K562 (cell line): ENCODE data around the gene SMC6. TPM values are rescaled to one million over a fixed set of nuclear protein-coding genes. Genes with fewer than 3 reads are reported as not detected.

Experiments used
- CBX8 ChIP-seq: fragments of 200-600 bp; sonication (generic); IDR thresholded peaks from 2 replicates; pipeline ENCODE4 v1.6.1; 2012; ENCODE audit warnings: borderline replicate concordance, mixed run types, low read depth, mild to moderate bottlenecking, moderate library complexity, mixed read lengths, low read length, control low read depth, inconsistent platforms; ENCODE audit not compliant: poor library complexity, severe bottlenecking; ENCODE audit errors: extremely low read depth
- HDAC2 ChIP-seq: fragments of 450-650 bp; IDR thresholded peaks from 2 replicates; pipeline ENCODE4 v1.6.1; 2016; ENCODE audit warnings: mild to moderate bottlenecking
- HMGN3 ChIP-seq: IDR thresholded peaks from 2 replicates; pipeline ENCODE4 v1.6.1; 2011; ENCODE audit warnings: borderline replicate concordance, low read depth, mild to moderate bottlenecking, mixed read lengths, low read length; ENCODE audit not compliant: insufficient read length; ENCODE audit errors: extremely low read depth
- MAFK ChIP-seq: IDR thresholded peaks from 2 replicates; pipeline ENCODE4 v1.6.1; 2011; ENCODE audit warnings: low read length, improper control_type of control experiment
- MECOM ChIP-seq: fragments of 250-450 bp; sonication (Bioruptor Pico); IDR thresholded peaks from 2 replicates; pipeline ENCODE4 v1.8.0; 2022; ENCODE audit warnings: inconsistent platforms
- NCOA2 ChIP-seq, 2 experiments: fragments of 450-650 bp; IDR thresholded peaks; 2 replicates each; pipeline ENCODE4 v1.6.1; 2018; ENCODE audit warnings: mild to moderate bottlenecking in 2 of 2, moderate library complexity in 1 of 2; ENCODE audit not compliant: partially characterized antibody in 2 of 2
- NFIC ChIP-seq: fragments of 450-650 bp; IDR thresholded peaks from 2 replicates; pipeline ENCODE4 v1.6.1; 2017; ENCODE audit warnings: mild to moderate bottlenecking, inconsistent platforms
- NONO ChIP-seq, 2 experiments: fragments of 200-400 bp in 1 of 2; fragments of 450-650 bp in 1 of 2; formaldehyde crosslinking in 1 of 2; IDR thresholded peaks; 2 replicates each; pipeline ENCODE4 v1.6.1; 2017; ENCODE audit warnings: low read depth in 2 of 2, mild to moderate bottlenecking in 2 of 2, moderate library complexity in 2 of 2, low read length in 1 of 2
- PHTF2 ChIP-seq: fragments of 250-450 bp; sonication (Bioruptor Pico); IDR thresholded peaks from 2 replicates; pipeline ENCODE4 v1.5.0; 2021; ENCODE audit warnings: mild to moderate bottlenecking
- POU5F1 ChIP-seq: fragments of 150-350 bp; IDR thresholded peaks from 2 replicates; pipeline ENCODE4 v1.6.1; 2014; ENCODE audit warnings: borderline replicate concordance, low read length, low read depth, mild to moderate bottlenecking; ENCODE audit not compliant: partially characterized antibody
- RBM25 ChIP-seq: fragments of 200-400 bp; formaldehyde crosslinking; IDR thresholded peaks from 2 replicates; pipeline ENCODE4 v1.6.1; 2018; ENCODE audit warnings: low read length, low read depth, moderate library complexity; ENCODE audit not compliant: severe bottlenecking
- RCOR1 ChIP-seq, 2 experiments: IDR thresholded peaks; 2 replicates each; pipeline ENCODE4 v1.6.1; 2012; ENCODE audit warnings: low read depth in 2 of 2, low read length in 2 of 2, borderline replicate concordance in 1 of 2, improper control_type of control experiment in 1 of 2
- SRF ChIP-seq, 2 experiments: fragments of 250-450, 450-650 bp in 1 of 2; sonication (Bioruptor Pico) in 1 of 2; sonication (generic) in 1 of 2; formaldehyde crosslinking; IDR thresholded peaks; 2 replicates each; pipeline versions ENCODE4 v1.5.0 to v1.5.1; 2020 to 2022; ENCODE audit warnings: mild to moderate bottlenecking in 1 of 2, missing genetic modification reagents in 1 of 2
- STAG1 ChIP-seq: sonication (generic); formaldehyde crosslinking; IDR thresholded peaks from 2 replicates; pipeline ENCODE4 v1.5.0; 2020; ENCODE audit warnings: missing genetic modification reagents, borderline replicate concordance
- polyA plus RNA-seq, 8 experiments: library from polyadenylated mRNA; depleted of rRNA in 4 of 8; stranded (reverse) in 5 of 8; unstranded in 3 of 8; fragments of >200 nt; fragmentation: Nextera tagmentation in 2 of 8; fragmentation: Illumina TruSeq in 1 of 8; extraction: Ambion mirVana in 2 of 8; extraction: Trizol in 1 of 8; gene quantifications; 2 replicates each; pipeline versions ENCODE4 v1.2.1 to v1.2.3, GENCODE V29; 2011 to 2014; ENCODE audit warnings: inconsistent platforms in 1 of 8, missing spikeins in 1 of 8
- total RNA-seq, 7 experiments: library from RNA; depleted of rRNA in 6 of 7; stranded (reverse); fragments of >200 nt in 6 of 7; fragmentation: Illumina TruSeq in 2 of 7; extraction: Trizol in 2 of 7; gene quantifications; 2 replicates each; pipeline versions ENCODE4 v1.2.1 to v1.2.3, GENCODE V29; 2011 to 2021; ENCODE audit warnings: low replicate concordance in 1 of 7
- TF ChIP-seq, protein P1 (sequence below): fragments of 450-650 bp; IDR thresholded peaks from 2 replicates; pipeline ENCODE4 v1.6.1; 2018; ENCODE audit not compliant: partially characterized antibody
- TF ChIP-seq, protein P2 (sequence below): fragments of 150-350 bp; IDR thresholded peaks from 2 replicates; pipeline ENCODE4 v1.6.1; 2014; ENCODE audit warnings: low read depth, mild to moderate bottlenecking, low read length, borderline replicate concordance
- TF ChIP-seq, protein P3 (sequence below): fragments of 250-450 bp; sonication (Bioruptor Pico); IDR thresholded peaks from 2 replicates; pipeline ENCODE4 v1.4.0; 2020; ENCODE audit warnings: mild to moderate bottlenecking, moderate library complexity, borderline replicate concordance

The SMC6 gene
- total and polyA plus RNA-seq, 9 of the 15 experiments (the other 6 are each of a cell fraction or from before 2014, with no cell fraction given) = 14.2 to 75.9 (median 47.7) TPM

DNA sequence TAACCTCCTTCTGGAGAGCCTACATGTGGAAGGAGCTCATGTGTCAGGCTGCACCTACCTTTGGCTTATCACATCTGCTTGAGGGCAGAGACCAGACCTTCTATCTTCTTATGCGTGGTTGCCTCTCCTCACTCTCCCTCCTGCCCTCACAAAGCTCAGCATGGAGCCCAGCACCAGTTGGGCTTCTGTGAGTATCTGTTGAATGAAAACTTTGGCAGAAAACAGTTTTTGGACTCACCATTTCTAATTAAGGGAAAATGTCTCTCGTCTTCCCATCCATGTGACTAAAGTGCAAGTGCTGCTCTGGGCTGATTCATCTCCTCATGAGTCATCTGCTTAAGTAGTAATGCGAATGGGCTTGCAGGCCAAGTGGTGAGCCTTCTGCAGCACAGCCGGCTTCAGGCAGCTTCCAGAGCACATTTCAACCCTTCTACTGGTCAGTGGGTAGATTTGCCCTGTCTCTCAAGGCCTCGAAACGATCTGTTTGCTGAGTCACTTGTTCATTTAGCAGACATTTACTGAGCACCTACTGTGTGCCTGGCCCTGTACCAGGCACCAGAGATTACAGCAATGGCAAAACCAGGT is 110.5 kb downstream of the SMC6 start (continued):
- TF ChIP-seq, protein P1, sequence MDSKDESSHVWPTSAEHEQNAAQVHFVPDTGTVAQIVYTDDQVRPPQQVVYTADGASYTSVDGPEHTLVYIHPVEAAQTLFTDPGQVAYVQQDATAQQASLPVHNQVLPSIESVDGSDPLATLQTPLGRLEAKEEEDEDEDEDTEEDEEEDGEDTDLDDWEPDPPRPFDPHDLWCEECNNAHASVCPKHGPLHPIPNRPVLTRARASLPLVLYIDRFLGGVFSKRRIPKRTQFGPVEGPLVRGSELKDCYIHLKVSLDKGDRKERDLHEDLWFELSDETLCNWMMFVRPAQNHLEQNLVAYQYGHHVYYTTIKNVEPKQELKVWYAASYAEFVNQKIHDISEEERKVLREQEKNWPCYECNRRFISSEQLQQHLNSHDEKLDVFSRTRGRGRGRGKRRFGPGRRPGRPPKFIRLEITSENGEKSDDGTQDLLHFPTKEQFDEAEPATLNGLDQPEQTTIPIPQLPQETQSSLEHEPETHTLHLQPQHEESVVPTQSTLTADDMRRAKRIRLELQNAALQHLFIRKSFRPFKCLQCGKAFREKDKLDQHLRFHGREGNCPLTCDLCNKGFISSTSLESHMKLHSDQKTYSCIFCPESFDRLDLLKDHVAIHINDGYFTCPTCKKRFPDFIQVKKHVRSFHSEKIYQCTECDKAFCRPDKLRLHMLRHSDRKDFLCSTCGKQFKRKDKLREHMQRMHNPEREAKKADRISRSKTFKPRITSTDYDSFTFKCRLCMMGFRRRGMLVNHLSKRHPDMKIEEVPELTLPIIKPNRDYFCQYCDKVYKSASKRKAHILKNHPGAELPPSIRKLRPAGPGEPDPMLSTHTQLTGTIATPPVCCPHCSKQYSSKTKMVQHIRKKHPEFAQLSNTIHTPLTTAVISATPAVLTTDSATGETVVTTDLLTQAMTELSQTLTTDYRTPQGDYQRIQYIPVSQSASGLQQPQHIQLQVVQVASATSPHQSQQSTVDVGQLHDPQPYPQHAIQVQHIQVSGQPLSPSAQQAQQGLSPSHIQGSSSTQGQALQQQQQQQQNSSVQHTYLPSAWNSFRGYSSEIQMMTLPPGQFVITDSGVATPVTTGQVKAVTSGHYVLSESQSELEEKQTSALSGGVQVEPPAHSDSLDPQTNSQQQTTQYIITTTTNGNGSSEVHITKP = no peak
- TF ChIP-seq, protein P2, sequence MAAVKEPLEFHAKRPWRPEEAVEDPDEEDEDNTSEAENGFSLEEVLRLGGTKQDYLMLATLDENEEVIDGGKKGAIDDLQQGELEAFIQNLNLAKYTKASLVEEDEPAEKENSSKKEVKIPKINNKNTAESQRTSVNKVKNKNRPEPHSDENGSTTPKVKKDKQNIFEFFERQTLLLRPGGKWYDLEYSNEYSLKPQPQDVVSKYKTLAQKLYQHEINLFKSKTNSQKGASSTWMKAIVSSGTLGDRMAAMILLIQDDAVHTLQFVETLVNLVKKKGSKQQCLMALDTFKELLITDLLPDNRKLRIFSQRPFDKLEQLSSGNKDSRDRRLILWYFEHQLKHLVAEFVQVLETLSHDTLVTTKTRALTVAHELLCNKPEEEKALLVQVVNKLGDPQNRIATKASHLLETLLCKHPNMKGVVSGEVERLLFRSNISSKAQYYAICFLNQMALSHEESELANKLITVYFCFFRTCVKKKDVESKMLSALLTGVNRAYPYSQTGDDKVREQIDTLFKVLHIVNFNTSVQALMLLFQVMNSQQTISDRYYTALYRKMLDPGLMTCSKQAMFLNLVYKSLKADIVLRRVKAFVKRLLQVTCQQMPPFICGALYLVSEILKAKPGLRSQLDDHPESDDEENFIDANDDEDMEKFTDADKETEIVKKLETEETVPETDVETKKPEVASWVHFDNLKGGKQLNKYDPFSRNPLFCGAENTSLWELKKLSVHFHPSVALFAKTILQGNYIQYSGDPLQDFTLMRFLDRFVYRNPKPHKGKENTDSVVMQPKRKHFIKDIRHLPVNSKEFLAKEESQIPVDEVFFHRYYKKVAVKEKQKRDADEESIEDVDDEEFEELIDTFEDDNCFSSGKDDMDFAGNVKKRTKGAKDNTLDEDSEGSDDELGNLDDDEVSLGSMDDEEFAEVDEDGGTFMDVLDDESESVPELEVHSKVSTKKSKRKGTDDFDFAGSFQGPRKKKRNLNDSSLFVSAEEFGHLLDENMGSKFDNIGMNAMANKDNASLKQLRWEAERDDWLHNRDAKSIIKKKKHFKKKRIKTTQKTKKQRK = no peak
- TF ChIP-seq HMGN3 = no peak
- no peak for TF ChIP-seq PHTF2 (CRISPR knock-in tag)
- no peak for TF ChIP-seq CBX8
- TF ChIP-seq HDAC2 = 0 out of 2 replicates have a peak, but pooled peaks have one; percentile 15
- TF ChIP-seq, protein P3, sequence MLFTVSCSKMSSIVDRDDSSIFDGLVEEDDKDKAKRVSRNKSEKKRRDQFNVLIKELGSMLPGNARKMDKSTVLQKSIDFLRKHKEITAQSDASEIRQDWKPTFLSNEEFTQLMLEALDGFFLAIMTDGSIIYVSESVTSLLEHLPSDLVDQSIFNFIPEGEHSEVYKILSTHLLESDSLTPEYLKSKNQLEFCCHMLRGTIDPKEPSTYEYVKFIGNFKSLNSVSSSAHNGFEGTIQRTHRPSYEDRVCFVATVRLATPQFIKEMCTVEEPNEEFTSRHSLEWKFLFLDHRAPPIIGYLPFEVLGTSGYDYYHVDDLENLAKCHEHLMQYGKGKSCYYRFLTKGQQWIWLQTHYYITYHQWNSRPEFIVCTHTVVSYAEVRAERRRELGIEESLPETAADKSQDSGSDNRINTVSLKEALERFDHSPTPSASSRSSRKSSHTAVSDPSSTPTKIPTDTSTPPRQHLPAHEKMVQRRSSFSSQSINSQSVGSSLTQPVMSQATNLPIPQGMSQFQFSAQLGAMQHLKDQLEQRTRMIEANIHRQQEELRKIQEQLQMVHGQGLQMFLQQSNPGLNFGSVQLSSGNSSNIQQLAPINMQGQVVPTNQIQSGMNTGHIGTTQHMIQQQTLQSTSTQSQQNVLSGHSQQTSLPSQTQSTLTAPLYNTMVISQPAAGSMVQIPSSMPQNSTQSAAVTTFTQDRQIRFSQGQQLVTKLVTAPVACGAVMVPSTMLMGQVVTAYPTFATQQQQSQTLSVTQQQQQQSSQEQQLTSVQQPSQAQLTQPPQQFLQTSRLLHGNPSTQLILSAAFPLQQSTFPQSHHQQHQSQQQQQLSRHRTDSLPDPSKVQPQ (CRISPR knock-in tag) = no peak
- TF ChIP-seq NCOA2 (IDR thresholded peaks at IDR 0.05; ENCODE audit: partially characterized antibody in 2 of 2) = no peak
- no peak for TF ChIP-seq STAG1 (CRISPR knock-in tag)
- TF ChIP-seq NONO (IDR thresholded peaks at IDR 0.05; ENCODE audit: low read depth in 2 of 2, low read length in 1 of 2) = no peak
- TF ChIP-seq RCOR1 (IDR thresholded peaks at IDR 0.05; ENCODE audit: borderline replicate concordance in 1 of 2, low read depth in 2 of 2, low read length in 2 of 2) = peak in 1 of 2 experiments; percentile 32; a peak in 1 of 4 replicates
- no peak for TF ChIP-seq NFIC
- TF ChIP-seq RBM25 = peak; percentile 41
- no peak for TF ChIP-seq POU5F1
- no peak for TF ChIP-seq MECOM
- TF ChIP-seq MAFK = peak; percentile 52
- TF ChIP-seq SRF (CRISPR knock-in tag; IDR thresholded peaks at IDR 0.05) = peak in 1 of 2 experiments; percentile 49; a peak in 1 of 4 replicates
